Right lobe of liver (tissue), 6 donors: ENCODE data around the gene NAA40. TPM values are rescaled to one million over a fixed set of nuclear protein-coding genes. Genes with fewer than 3 reads are reported as not detected.

Experiments
- ATAC-seq, 4 donors: fragments of 200-7000 bp; cut with Tn5 transposase; one replicate each; pipeline ENCODE4 v1.9.1; 2020; ENCODE audit warnings: mild to moderate bottlenecking in 4 of 4, moderate library complexity in 4 of 4
- DNase-seq, 3 donors: peaks; one replicate each; pipeline ENCODE4 v3.0.0-alpha.2; 2020
- H3K27ac ChIP-seq, 3 donors: fragments of 200-600 bp; one replicate each; pipeline ENCODE4 v1.8.0; 2022
- H3K27me3 ChIP-seq, 2 donors: fragments of 200-600 bp; one replicate each; pipeline ENCODE4 v1.8.0; 2022
- H3K36me3 ChIP-seq, 4 donors: fragments of 200-600 bp; sonication (generic) in 1 of 4; one replicate each; pipeline versions ENCODE4 v1.5.1 to v1.8.0; 2017 to 2022; ENCODE audit warnings: control low read depth in 1 of 4
- H3K4me1 ChIP-seq, 4 donors: fragments of 200-600 bp; sonication (generic) in 1 of 4; one replicate each; pipeline versions ENCODE4 v1.5.1 to v1.8.0; 2017 to 2022; ENCODE audit warnings: control low read depth in 1 of 4
- H3K4me3 ChIP-seq, 3 donors: fragments of 200-600 bp; one replicate each; pipeline ENCODE4 v1.8.0; 2022
- H3K9me3 ChIP-seq, 4 donors: fragments of 200-600 bp; sonication (generic) in 1 of 4; one replicate each; pipeline versions ENCODE4 v1.5.1 to v1.8.0; 2017 to 2022; ENCODE audit warnings: control low read depth in 1 of 4
- POLR2A ChIP-seq: fragments of 450-650 bp; IDR thresholded peaks from one replicate; pipeline ENCODE4 v1.6.1; 2017; ENCODE audit warnings: antibody characterized with exemption, mild to moderate bottlenecking
- WGBS: methylation state at CpG from one replicate; pipeline ENCODE4 v1.1.6; 2018; ENCODE audit warnings: low coverage, low lambda C conversion rate; ENCODE audit not compliant: insufficient coverage; ENCODE audit errors: missing lambda C conversion rate; 5-methylcytosine and 5-hydroxymethylcytosine counted together
- intact Hi-C, 2 donors: fragments of 100-400 bp; cut with DNase I; formaldehyde crosslinking; loops; one replicate each; pipeline versions ENCODE4 v1.11.2 to v1.14.1; 2022
- total RNA-seq, 6 experiments: library from RNA; depleted of rRNA in 2 of 6; stranded (reverse); fragments of >200 nt in 2 of 6; fragmentation: NEBNext Ultra II Directional in 3 of 6; extraction: Animal tissue kit (Norgen Biotek cat#: 25700) in 3 of 6; gene quantifications; one replicate each; pipeline versions ENCODE4 v1.1.0 to v1.2.4, GENCODE V29; 2016 to 2023
- TF ChIP-seq, protein P1 (sequence below), 4 donors: fragments of 200-600 bp in 3 of 4; fragments of 450-650 bp in 1 of 4; IDR thresholded peaks; one replicate each; pipeline versions ENCODE4 v1.5.1 to v1.8.0; 2016 to 2022; ENCODE audit warnings: antibody characterized with exemption in 4 of 4, mild to moderate bottlenecking in 2 of 4
- donor health status: DM: no; HTN: yes; CAD: no.
- donor health status: DM: no; HTN: no; CAD: no.
- donor health status: DM: no; HTN: no; CAD: no.
- donor health status: DM: no; HTN: yes; CAD: no.
- donor health status: DM: no; HTN: yes; CAD: no.

Gene NAA40
- total RNA-seq, 6 experiments from 2014 or later: 3.6 to 7.5 (median 4.6) TPM

DNA sequence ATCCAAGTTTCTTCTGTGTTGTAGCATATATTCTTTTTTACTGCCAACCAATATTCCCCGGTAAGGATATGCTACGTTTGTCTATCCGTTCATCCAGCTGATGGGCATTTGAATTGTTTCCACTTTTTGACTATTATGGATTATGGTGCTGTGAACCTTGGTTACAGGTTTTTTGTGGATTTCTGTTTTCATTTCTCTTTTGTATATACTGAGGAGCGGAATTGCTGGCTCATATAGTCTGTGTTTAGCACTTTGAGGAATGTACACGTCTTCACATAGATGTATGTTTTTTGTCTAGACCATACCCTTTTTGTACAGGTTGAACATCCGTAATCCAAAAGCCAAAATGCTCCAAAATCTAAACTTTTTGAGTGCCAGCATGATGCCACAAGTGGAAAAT, 45.4 kb upstream of the NAA40 start:
- WGBS: 93% methylated on average over 6 of the region's 6 CpGs
- ATAC-seq (no peak), DNase-seq (no peak)
- Histone ChIP-seq H3K27me3 (no peaks in the 10 kb centered on the region), H3K4me3 (no peak overlapping the region), H3K27ac (no peak overlapping the region), H3K4me1 (peaks cover 0 to 24% (median 9%) of the 10 kb centered on the region in 4 donors), H3K36me3 (peaks cover 0 to 29% (median 16%) of the 10 kb centered on the region in 4 donors), H3K9me3 (no peaks in the 10 kb centered on the region)
- intact Hi-C loops: no loop called here
- TF ChIP-seq POLR2A: no peak
- TF ChIP-seq, protein P1, sequence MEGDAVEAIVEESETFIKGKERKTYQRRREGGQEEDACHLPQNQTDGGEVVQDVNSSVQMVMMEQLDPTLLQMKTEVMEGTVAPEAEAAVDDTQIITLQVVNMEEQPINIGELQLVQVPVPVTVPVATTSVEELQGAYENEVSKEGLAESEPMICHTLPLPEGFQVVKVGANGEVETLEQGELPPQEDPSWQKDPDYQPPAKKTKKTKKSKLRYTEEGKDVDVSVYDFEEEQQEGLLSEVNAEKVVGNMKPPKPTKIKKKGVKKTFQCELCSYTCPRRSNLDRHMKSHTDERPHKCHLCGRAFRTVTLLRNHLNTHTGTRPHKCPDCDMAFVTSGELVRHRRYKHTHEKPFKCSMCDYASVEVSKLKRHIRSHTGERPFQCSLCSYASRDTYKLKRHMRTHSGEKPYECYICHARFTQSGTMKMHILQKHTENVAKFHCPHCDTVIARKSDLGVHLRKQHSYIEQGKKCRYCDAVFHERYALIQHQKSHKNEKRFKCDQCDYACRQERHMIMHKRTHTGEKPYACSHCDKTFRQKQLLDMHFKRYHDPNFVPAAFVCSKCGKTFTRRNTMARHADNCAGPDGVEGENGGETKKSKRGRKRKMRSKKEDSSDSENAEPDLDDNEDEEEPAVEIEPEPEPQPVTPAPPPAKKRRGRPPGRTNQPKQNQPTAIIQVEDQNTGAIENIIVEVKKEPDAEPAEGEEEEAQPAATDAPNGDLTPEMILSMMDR (IDR thresholded peaks at IDR 0.05): no peak

DNA sequence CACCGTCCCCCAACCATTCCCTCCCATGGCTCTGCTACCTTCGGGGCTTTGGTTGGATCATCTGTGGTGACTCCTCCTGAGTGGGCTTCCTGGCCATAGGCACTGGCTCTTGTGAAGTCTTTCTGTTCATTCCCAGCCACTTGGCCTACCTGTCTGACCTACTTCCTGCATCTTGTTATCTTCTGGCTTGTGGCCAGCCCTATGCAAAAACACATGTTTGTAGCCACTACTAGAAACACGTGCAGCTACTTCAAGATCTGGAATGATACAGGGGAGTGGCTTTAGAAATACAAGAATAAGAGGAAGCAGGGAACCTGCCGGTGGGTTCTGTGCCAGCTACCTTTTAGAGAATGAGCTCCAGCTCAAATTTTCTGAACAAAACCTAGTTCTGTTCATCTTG, 42.7 kb upstream of the NAA40 start:
- Histone ChIP-seq H3K4me3 (no peak overlapping the region), H3K4me1 (no peaks in the 10 kb centered on the region), H3K27ac (no peak overlapping the region), H3K27me3 (no peaks in the 10 kb centered on the region), H3K9me3 (no peaks in the 10 kb centered on the region), H3K36me3 (peaks cover 8 to 56% (median 33%) of the 10 kb centered on the region in 4 donors)
- ATAC-seq: no peak
- 79% methylated on average over 4 of the region's 4 CpGs for WGBS
- TF ChIP-seq, protein P1 (IDR thresholded peaks at IDR 0.05): no peak
- TF ChIP-seq POLR2A: no peak
- intact Hi-C loops: no loop called here
- DNase-seq: no peak

DNA sequence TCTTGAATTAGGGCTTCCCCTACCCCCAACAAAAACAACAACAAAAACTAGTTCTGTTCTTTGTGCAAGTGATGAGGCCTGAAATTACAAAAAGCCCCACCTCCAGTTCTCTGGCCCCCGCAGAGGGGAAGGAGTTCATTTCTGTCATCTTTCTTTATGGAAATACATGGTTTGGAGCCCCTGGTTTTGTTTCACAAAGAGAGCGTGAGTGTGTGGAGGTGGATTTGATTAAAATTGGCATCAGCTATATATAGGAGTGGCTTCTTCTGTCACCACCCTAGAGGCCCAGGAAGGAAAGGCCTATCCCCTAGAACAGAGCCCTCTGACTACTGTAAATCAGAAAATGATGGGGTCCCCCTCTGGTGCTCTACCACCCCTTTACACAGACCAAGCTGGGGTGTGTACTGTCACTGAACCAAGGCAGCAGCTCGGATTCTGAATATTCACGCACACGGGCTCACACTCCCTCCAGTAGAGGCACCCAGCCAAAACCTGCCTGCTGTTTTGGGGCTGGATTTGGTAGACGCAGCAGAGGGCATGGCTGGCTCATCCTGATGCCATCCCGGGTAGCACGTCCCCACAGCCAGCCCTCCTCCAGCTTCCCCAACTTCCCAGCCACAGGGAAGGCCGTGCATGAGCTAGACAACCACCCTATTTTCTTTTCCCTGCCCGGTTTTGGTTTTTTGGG, 41.2 kb upstream of the NAA40 start:
- TF ChIP-seq, protein P1 (IDR thresholded peaks at IDR 0.05): no peak
- TF ChIP-seq POLR2A: no peak
- Histone ChIP-seq H3K27me3 (no peaks in the 10 kb centered on the region), H3K9me3 (no peaks in the 10 kb centered on the region), H3K36me3 (peaks cover 8 to 65% (median 42%) of the 10 kb centered on the region in 4 donors), H3K4me3 (no peak overlapping the region), H3K27ac (no peak overlapping the region), H3K4me1 (no peaks in the 10 kb centered on the region)
- DNase-seq: no peak
- intact Hi-C loops: no loop called here
- no peak for ATAC-seq
- WGBS: 91% methylated on average over 6 of the region's 10 CpGs

GRCh38 chr11:63901660-63902059, 37.1 kb upstream of the NAA40 start:
- ATAC-seq: no peak
- intact Hi-C loops: no loop called here
- Histone ChIP-seq H3K4me3 (no peak overlapping the region), H3K27ac (no peak overlapping the region), H3K36me3 (peaks cover 8 to 83% (median 55%) of the 10 kb centered on the region in 4 donors), H3K9me3 (no peaks in the 10 kb centered on the region), H3K4me1 (no peaks in the 10 kb centered on the region), H3K27me3 (no peaks in the 10 kb centered on the region)
- no peak for DNase-seq
- TF ChIP-seq, protein P1 (IDR thresholded peaks at IDR 0.05): no peak
- no peak for TF ChIP-seq POLR2A
- WGBS: 71% methylated on average over 2 of the region's 3 CpGs
